Pancreas (tissue), 10 donors: Measurements from ENCODE around the gene LMO3. TPM values are rescaled to one million over a fixed set of nuclear protein-coding genes. Genes with fewer than 3 reads are reported as not detected.

ENCODE experiments used
- ATAC-seq, 4 donors: fragments of 200-7000 bp; cut with Tn5 transposase; one replicate each; pipeline versions ENCODE4 v1.8.0 to v1.9.1; 2020; ENCODE audit warnings: mild to moderate bottlenecking in 4 of 4, moderate library complexity in 4 of 4
- DNase-seq, 6 donors: peaks; one replicate each; pipeline ENCODE4 v3.0.0-alpha.2; 2020
- FAIRE-seq: peaks from 2 replicates; lab custom pipeline; 2012; peaks lifted over from hg19 to GRCh38; lab: Jason Lieb, UNC
- H3K27ac ChIP-seq, 4 donors: fragments of 200-600 bp; sonication (generic); 1 replicate in 3 of 4; 2 replicates in 1 of 4; pipeline versions ENCODE4 v1.5.0 to v1.8.0; 2020
- H3K27me3 ChIP-seq, 4 donors: fragments of 200-600 bp; one replicate each; pipeline ENCODE4 v1.8.0; 2021
- H3K36me3 ChIP-seq, 3 donors: fragments of 200-600 bp; sonication (generic) in 1 of 3; one replicate each; pipeline versions ENCODE4 v1.5.0 to v1.8.0; 2020 to 2021
- H3K4me1 ChIP-seq, 3 donors: fragments of 200-600 bp; one replicate each; pipeline ENCODE4 v1.8.0; 2021
- H3K4me3 ChIP-seq, 4 donors: fragments of 200-600 bp; sonication (generic) in 2 of 4; one replicate each; pipeline versions ENCODE4 v1.5.0 to v1.8.0; 2020 to 2021
- H3K9me3 ChIP-seq, 4 donors: fragments of 200-600 bp; one replicate each; pipeline ENCODE4 v1.8.0; 2021
- WGBS, 2 donors: extraction: QIAGEN DNeasy Blood & Tissue Kit; methylation state at CpG; one replicate each; pipeline ENCODE4 v1.1.7; 2013; 5-methylcytosine and 5-hydroxymethylcytosine counted together
- intact Hi-C, 3 donors: fragments of 100-400 bp; cut with DNase I; formaldehyde crosslinking; loops; one replicate each; pipeline versions ENCODE4 v1.11.1 to v1.14.2; 2022
- polyA plus RNA-seq, 2 donors: library from polyadenylated mRNA; stranded (reverse); fragments of 200-250 nt; gene quantifications; one replicate each; pipeline ENCODE4 v1.2.3, GENCODE V29; 2013
- total RNA-seq, 6 donors: library from RNA; stranded (reverse); fragmentation: NEBNext Ultra II Directional in 4 of 6; extraction: Animal tissue kit (Norgen Biotek cat#: 25700) in 4 of 6; gene quantifications; one replicate each; pipeline versions ENCODE4 v1.2.1 to v1.2.4, GENCODE V29; 2021 to 2023
- TF ChIP-seq, protein P1 (sequence below), 4 donors: fragments of 200-600 bp; sonication (generic) in 3 of 4; IDR thresholded peaks; one replicate each; pipeline versions ENCODE4 v1.5.0 to v1.8.0; 2021; ENCODE audit warnings: antibody characterized with exemption in 4 of 4
- donor health status: healthy with polysubstance abuse.
- donor health status: DM: no; HTN: no; CAD: no; lungs with moderate emphysema.
- donor health status: DM: no; HTN: no; CAD: no.
- donor health status: control.
- donor health status: control.
- donor health status: Bipolar disorder and iron deficiency.
- donor health status: DM: yes; HTN: yes; CAD: no.
- donor health status: DM: no; HTN: no; CAD: no.
- donor health status: DM: no; HTN: no; CAD: no.
- donor health status: DM: yes; HTN: yes; CAD: no.

LMO3 gene
- total and polyA plus RNA-seq, 8 donors: 5.0 to 36.3 (median 15.9) TPM

- H3K27me3 ChIP-seq: no peaks in the 10 kb centered on the region
- ATAC-seq: peak in 3 of 4 donors; percentile 10 to 41 (median 40)
- FAIRE-seq: no peak
- intact Hi-C loops: no loop called here
- H3K4me3 ChIP-seq: peak overlapping the region in 3 of 4 donors; percentile 26 to 48 (median 47)
- H3K4me1 ChIP-seq: no peaks in the 10 kb centered on the region
- H3K9me3 ChIP-seq: no peaks in the 10 kb centered on the region
- peak in 1 of 6 donors; percentile 19 for DNase-seq
- 44 to 57% methylated on average over 3 of the region's 3 CpGs for WGBS, 2 donors
- peak overlapping the region in 3 of 4 donors; percentile 26 to 88 (median 37) for H3K27ac ChIP-seq
- no peaks in the 10 kb centered on the region for H3K36me3 ChIP-seq
- TF ChIP-seq, protein P1, sequence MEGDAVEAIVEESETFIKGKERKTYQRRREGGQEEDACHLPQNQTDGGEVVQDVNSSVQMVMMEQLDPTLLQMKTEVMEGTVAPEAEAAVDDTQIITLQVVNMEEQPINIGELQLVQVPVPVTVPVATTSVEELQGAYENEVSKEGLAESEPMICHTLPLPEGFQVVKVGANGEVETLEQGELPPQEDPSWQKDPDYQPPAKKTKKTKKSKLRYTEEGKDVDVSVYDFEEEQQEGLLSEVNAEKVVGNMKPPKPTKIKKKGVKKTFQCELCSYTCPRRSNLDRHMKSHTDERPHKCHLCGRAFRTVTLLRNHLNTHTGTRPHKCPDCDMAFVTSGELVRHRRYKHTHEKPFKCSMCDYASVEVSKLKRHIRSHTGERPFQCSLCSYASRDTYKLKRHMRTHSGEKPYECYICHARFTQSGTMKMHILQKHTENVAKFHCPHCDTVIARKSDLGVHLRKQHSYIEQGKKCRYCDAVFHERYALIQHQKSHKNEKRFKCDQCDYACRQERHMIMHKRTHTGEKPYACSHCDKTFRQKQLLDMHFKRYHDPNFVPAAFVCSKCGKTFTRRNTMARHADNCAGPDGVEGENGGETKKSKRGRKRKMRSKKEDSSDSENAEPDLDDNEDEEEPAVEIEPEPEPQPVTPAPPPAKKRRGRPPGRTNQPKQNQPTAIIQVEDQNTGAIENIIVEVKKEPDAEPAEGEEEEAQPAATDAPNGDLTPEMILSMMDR (IDR thresholded peaks at IDR 0.05): no peak
Observed at GRCh38 chr12:16603916-16604575, 1.9 kb downstream of the LMO3 start.

DNA sequence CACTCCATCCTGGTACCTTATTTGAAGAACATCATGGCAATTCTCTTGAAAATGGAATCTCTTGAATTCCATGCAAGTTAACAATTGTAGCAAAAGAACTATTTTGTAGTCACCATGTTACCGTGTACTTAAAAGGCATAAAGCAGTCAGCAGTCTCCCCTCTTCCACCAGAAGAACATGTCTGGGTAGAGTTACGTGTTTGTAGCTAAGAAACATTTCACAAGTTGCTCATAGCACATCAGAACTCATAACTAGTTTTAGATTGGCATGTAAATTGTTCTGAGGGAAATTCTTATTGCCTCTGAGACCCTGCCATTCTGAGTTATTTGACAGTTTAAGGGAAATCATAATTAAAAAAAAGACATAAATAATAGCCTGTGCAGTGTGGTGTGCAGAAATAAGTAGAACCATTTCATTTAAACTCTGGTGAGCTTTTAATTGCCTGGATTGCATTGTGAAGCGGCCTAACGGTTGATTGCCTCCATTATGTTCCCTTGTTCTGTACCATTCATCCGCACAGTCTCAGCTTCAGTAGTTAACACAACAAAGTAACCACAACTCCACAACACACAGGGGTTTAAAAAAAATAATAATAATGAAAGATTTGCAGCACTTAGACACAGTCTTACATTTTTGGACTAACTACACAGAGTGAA lies 2.6 kb downstream of the LMO3 start:
- no peak for FAIRE-seq

DNA sequence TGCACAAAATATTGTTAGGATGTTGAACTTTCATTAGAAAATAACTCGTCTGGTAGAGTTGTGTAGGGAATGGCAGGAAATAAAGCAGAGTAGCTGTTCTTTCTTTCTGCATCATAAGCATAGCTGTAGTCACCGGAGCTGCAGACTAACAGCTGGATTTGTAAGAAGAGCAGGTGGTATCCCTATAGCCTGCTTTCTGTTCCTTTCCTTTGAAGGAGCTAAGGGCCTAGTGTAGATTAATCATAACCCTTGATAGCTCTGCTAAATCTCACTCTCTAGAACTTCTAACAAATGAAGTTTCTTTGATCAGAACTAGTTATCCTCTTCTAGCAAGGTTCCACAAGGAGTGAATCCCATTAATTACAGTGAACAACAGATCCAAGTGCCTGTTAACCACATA lies 3.5 kb downstream of the LMO3 start:
- H3K9me3 ChIP-seq: no peaks in the 10 kb centered on the region
- no peak for ATAC-seq
- H3K4me1 ChIP-seq: no peaks in the 10 kb centered on the region
- H3K27ac ChIP-seq: peak overlapping the region; percentile 13 to 81 (median 24)
- no peak for FAIRE-seq
- TF ChIP-seq, protein P1 (IDR thresholded peaks at IDR 0.05): no peak
- no peaks in the 10 kb centered on the region for H3K27me3 ChIP-seq
- WGBS, 2 donors: 51 to 62% methylated on average over 2 of the region's 2 CpGs
- H3K4me3 ChIP-seq: peak overlapping the region in 2 of 4 donors; percentile 5 to 48
- DNase-seq: no peak
- intact Hi-C loops: no loop called here
- H3K36me3 ChIP-seq: no peaks in the 10 kb centered on the region

More for the DNA sequence above, 2.6 kb downstream of the LMO3 start:
- no peaks in the 10 kb centered on the region for H3K27me3 ChIP-seq
- intact Hi-C loops: no loop called here
- TF ChIP-seq, protein P1 (IDR thresholded peaks at IDR 0.05): no peak
- H3K27ac ChIP-seq: peak overlapping the region in 3 of 4 donors; percentile 26 to 81 (median 37)
- no peaks in the 10 kb centered on the region for H3K36me3 ChIP-seq
- no peaks in the 10 kb centered on the region for H3K9me3 ChIP-seq
- WGBS, 2 donors: 75 to 76% methylated on average over 5 of the region's 5 CpGs
- ATAC-seq (no peak), DNase-seq (no peak)
- H3K4me3 ChIP-seq: peak overlapping the region in 2 of 4 donors; percentile 47 to 48
- no peaks in the 10 kb centered on the region for H3K4me1 ChIP-seq

- TF ChIP-seq, protein P1 (IDR thresholded peaks at IDR 0.05): no peak
- Histone ChIP-seq H3K27me3 (no peaks in the 10 kb centered on the region), H3K4me3 (peak overlapping the region in 1 of 4 donors; percentile 19), H3K4me1 (no peaks in the 10 kb centered on the region), H3K27ac (peak overlapping the region; percentile 10 to 81 (median 50)), H3K9me3 (no peaks in the 10 kb centered on the region), H3K36me3 (no peaks in the 10 kb centered on the region)
- no peak for FAIRE-seq
- peak in 1 of 6 donors; percentile 38 for DNase-seq
- WGBS, 2 donors: 48 to 54% methylated on average over 5 of the region's 5 CpGs
- peak in 3 of 4 donors; percentile 44 to 60 (median 57) for ATAC-seq
- intact Hi-C loops: no loop called here
Observed at GRCh38 chr12:16600525-16600924, 5.4 kb downstream of the LMO3 start.
